ENCODE results near the gene UTP11.

- no peak for TF ChIP-seq POLR2AphosphoS5 (IDR thresholded peaks at IDR 0.05)
- TF ChIP-seq CTCF (IDR thresholded peaks at IDR 0.05), result no peak
- TF ChIP-seq POLR2A (IDR thresholded peaks at IDR 0.05), result no peak
- no peak for TF ChIP-seq EP300 (IDR thresholded peaks at IDR 0.05)
Observed at GRCh38 chr1:37994886-37995566, 17.5 kb upstream of the UTP11 start.
